SIG-M5 (cell line): ENCODE results near the gene CD300H.
A peak's percentile ranks its signal among the peaks of the same experiment; 100 is the strongest.

Experiments used
- DNase-seq: peaks from one replicate; lab custom pipeline; 2025; lab: John Stamatoyannopoulos, UW

The CD300H gene

DNA sequence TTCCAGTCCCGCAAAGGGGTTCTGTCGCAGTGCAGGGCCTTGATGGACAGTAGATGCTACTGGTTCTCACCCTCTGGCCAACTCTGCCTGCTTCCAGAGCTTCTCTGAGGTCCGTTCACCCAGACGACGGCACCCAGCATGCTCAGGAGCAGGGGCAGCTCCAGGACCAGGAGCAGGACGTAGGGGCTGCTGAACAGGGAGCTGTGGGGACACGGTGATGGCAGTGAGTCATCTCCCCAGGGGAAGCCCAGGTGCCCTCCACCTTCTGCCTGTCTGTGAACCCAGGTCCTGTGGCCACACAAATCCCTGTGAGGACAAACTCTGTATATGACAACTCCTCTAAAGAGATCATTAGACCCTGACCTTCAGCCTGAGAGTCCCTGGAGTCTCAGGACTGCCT lies 18.0 kb downstream of the CD300H start:
- no peak for DNase-seq

DNA sequence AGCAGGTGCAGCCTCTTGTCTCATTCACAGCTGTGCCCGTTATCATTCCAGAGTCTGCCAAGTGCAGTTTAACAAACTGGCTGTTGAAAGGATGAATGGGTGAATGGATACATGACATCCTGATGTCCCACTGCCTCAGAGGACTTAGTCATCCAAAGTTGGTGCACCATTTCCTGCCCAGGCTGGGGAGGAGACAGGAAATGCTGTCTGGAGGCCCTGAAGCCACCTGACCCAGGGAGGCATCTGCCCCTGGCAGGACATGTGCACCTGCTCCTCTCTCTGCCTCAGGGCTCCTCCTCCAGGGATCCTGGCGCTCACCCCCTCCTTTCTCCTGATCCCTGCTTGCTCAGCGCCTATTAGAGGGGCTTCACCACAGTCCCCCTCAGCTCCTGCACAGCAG lies 19.6 kb downstream of the CD300H start:
- no peak for DNase-seq

DNA sequence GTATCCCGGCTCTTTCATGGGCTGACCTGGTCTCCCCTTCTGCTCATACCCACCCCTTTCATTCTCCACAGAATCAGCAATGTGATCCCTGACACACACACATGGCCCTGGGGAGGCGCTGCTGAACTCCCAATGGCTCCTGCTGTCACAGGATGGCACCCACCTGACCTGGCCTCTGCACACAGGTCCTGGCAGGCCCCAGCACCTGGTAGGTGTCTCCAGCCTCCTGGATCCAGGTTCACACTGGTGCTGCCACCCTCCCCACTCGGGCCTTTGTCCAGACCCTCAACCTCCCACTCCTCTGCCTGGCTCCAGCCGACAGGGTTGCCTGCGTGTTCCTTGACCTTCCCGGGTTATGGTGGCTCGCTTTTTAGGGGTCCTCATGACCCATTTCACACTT lies 20.0 kb downstream of the CD300H start:
- no peak for DNase-seq

DNA sequence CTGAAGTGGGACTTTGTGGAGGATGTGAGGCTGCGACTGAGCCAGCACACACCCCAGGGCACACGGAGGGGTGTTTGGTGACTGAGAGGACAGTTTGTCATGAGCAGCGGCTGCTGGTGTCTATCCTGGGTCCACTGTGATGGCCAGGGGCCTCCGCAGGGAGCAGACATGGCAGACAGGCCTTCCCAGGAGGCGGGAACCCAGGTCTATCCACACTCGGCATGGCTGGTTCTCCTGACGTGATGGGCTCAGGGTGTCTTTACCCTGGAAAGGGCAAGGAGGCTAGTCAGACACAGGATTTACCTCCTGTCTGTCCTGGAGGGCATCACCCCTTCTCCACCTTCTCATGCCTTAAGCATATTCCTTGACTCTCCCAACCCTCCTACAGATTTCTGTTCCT lies 20.7 kb downstream of the CD300H start:
- DNase-seq: no peak

DNA sequence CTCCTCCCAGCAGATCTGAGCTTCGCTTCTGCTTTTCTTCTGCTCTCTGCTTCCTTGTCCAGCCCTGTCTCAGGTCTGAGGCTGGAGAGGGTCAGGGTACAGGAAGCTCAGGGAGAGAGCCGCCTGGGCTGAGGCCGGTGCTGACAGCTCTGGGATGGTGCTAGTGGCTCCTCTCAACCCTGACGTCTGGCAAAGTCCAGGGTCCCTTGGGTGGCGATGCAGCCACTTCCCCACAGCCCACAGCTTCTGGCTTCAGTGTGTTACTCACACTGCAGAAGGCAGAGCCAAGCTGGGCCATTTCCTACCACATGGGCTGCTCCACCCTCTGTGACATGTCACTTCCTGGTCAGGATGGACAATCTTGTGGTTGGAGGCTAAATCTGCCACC lies 21.5 kb downstream of the CD300H start, which contains the start of gene CD300C:
Gene CD300C (minus strand): TSS at position 273 of the 388 bp plus-strand sequence. CDS start 333 bp downstream, outside the sequence.
- DNase-seq: no peak

DNA sequence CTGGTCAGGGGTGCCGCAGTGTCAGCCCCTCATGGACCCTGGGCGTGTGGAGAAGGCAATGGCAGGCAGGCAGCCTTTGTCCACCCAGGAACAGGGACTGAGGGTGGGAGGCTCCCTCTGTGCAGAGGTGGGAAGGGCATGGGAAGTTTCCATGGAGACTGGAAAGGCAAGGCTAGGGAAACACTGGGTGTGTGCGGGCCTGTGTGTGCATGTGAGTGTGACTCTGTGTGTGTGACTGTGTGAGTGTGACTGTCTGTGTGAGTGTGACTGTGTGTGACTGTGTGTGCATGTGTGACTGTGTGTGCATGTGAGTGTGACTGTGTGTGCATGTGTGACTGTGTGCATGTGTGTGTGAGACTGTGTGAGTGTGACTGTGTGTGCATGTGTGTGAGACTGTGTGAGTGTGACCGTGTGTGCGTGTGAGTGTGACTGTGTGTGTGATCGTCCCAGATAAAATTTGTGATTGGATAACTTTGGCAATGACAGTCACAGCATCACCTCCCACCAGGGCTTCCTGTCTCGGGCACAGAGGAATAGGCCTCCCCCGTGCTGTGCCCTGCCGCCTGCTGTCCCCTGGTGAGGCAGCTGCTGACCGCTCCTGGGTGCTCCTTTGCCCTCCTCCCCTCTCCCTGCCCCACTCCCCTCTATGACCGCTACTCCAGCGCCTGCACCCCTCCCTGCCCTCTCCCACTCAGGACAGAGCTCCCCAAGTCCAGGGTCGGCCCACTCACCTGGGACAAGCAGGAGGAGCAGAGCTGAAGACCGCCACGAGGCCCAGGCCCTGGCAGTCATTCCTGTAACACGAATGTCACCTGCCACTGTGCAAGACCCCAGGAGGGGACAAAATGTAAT lies 22.1 kb downstream of the CD300H start:
- DNase-seq: no peak

DNA sequence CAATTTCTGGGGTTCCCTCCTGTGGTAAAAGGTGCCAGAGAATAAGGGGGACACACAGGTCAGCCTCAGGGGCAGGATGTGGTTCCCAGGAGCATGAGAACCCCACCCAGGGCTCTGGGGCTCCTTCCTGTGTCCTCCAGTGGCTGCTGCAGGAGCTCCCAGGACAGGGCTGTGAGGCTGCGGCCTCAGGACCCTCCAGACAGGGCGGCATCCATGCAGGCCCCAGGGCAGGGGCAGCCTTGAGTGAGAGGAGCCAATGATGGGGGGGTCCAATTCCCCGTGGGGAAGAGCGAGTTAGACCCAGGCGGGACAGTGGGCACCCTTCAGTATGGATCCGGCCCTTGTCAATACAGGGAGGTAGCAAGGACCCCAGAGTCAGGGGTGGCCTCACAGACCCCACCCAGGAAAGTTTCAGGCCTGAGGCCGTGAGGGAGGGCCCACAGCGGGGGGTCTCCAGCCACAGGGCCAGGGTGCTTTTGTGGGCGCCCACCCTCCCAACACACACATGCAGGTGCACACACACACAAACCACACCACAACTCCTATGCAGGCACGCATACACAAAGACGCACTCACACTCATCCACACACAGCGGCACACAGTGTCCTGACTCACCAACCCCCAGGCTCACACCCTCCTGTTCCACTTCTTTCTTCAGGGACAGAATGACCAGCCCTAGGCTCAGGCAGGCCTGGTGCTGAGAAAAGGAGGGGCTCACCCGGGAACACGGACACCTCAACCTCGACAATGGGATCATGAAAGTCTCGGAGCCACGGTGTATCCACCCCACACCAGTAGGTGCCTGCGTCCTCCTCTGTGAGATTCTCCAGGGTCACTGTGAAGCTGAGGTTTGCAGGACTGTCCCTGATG lies 23.2 kb downstream of the CD300H start:
- no peak for DNase-seq

DNA sequence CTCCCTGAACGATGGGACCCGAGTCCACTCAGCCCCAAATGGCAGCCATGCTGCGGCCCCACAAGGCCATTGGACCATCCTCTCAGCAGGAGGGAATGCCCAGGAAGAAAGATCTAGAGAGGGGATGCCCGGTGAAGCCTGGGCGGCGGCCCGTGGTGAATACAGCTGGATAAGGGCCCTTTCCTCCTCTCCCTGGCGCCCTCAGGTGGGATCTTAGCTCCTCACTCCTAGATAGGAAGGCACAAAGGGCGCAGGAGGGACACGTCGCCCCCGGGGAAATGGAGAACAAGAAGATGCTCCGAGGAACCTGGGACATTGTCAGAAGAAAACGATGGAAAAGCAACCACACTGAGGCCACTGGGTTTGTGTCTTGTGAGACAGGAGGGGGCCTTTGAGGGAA lies 23.9 kb downstream of the CD300H start:
- DNase-seq: no peak

DNA sequence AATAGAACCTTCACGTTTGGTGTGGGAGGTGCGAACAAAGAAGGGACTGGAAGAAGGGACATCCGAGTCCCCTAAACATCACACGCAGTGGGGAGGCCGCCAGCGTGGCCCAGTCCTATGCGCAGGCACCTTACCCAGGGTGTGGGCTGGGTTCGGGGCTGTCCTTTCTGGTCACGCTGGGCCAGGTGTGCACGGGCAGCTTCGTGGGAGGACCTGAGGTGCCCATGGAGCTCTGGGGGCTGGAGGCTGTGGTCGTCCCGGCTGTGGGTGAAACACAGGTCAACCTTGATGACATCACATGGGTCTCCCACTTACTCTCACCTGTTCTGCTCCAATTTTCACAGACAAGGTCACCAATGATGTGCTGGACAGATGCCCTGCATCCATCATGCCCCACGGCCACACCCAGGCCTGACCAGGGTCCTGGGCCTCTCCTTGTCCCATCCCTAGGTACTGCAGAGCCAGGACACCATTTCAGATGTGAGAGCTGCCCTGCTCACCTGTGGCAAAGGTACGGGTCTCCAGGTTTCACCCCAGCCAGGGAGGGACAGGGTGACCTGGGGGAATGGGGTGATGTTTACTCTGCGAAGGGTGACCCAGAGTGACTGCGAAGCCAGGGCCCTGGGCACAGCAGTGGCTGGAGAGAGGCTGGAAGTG lies 24.5 kb downstream of the CD300H start:
- DNase-seq: no peak

DNA sequence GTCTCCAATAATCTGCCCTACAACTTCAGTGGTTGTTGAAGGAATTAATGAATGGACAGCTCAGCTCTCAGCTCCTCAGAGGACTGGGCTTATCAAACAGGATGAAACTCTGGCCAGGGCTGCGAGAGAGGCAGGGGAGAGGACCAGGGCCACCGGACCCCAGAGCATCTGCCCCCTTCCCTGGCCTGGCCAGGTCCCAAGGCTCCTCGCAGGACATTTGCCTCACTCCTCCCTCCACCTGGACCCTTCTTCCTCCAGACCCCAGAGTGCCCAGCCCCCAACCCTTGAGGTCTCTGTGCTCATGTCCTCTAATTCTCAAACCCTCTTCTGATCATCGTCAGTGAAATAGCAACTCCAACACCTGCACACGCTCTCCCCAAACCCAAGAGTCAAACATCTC lies 25.1 kb downstream of the CD300H start:
- DNase-seq: no peak

DNA sequence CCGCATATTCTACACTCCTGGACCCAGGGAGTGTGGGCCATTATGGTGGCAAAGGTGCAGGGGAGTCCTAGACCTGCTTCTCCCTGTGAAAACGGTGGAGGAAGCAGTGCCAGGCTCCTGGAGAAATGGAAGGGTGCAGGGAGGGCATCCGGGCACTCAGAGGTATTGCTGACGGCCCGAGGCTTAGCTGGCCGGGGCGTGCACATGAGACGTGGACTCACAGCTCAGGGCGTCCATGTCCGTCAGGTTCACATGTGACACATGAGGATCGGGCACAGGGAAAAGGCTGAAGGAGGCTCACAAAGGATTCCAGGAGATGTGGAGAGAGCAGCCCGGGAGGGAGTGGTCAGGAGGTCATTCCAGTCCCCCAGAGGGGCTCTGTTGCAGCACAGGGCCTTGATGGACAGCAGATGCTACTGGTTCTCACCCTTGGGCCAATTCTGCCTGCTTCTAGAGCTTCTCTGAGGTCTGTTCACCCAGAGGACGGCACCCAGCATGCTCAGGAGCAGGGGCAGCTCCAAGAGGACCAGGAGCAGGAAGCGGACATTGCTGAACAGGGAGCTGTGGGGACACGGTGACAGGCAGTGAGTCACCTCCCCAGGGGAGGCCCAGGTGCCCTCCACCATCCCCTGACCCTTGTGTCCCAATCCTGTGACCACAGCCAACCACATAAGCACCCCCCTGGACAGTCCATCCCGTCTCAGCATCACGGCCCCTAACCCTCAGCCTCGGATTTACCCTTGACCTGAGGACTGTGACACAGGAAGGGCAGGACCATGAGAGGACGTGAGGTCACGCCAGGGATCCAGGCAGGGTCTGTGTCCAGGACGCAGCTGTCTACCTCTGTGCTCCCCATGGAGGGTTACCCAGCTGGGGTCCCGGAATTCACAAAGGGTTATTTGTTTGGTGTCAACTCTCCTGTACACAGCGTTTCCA lies 25.9 kb downstream of the CD300H start:
- no peak for DNase-seq

DNA sequence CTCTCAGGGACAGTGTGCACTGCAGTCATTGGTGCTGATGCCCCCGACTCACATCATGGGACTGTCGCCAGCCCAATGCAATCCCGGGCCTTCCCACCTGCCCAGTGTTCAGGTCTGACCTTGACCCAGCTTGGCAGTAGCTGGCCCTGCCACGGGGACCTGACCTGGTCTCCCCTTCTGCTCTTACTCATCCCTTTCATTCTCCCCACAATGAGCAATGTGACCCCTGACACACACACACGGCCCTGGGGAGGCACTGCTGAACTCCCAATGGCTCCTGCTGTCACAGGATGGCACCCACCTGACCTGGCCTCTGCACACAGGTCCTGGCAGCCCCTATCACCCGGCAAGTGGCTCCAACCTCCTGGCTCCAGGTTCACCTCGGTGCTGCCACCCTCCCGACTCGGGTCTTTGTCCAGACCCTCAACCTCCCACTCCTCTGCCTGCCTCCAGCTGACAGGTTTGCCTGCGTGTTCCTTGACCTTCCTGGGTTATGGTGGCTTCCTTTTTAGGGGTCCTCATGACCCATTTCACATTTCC lies 28.0 kb downstream of the CD300H start:
- no peak for DNase-seq

DNA sequence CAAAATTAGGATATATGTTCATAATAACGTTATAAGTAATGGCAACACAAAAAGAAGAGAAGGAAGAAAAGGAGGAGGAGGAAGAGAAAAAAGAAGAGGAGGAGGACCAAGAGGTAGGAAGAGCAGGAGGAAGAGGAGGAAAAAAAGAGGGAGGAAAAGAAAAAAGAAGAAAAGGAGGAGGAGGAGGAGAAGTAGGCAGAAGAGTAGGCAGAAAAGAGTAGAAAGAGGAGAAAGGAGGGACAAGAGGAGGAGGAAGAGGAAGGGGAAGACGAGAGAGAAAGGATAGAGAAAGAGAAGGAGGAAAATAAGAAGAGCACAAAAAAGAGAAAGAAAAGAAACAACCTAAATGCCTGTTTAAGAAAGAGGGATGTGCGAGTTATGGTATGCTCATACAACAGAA lies 30.4 kb downstream of the CD300H start:
- no peak for DNase-seq

DNA sequence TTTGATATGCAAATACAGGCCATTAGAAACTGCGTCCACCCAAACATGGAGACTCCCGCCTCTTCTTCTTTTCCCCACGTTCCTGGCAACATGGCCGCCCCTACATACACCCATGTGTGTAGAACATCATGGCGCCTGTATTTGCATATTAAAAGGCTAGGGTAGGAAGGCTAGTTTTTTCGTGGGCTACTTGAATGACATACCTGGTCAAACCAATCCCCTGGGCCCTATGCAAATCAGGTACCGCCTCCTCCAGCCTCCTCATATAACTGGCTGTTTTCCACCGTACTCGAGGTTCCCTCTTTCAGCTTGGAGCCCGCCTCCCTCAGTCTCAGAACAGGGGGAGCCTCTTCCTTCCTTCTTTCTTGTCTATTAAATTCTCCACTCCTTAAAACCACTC lies 35.2 kb downstream of the CD300H start:
- peak; percentile 98 for DNase-seq

DNA sequence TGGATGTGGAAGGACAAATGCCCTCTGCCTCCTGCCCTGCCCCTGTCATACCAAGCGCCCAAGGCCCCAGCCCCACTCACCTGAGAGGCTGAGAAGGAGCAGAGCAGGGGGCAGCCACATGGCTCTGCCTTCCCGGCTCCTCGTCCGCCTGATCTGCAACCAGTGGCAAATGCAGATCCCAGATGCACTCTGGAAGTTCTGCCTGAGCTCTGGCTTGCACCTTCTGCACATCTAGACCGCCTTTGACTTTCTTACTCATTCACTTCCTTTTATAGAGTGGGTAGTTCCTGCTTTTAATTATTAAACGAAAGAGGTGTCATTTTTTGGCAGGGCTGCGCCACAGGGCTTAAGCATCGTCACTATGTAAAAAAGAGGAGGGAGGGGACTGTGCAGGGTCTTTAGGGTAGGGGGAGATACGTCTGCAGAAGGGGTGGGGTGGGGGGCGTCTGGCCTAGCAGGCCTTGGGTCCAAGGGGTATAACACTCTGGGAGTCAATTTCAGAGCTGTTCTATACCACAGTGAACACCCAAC lies 36.0 kb downstream of the CD300H start, which contains the start of gene CD300LB:
Gene CD300LB (minus strand): TSS at position 245 of the 531 bp plus-strand sequence. CDS start 125 bp downstream, at position 120.
- DNase-seq: no peak

DNA sequence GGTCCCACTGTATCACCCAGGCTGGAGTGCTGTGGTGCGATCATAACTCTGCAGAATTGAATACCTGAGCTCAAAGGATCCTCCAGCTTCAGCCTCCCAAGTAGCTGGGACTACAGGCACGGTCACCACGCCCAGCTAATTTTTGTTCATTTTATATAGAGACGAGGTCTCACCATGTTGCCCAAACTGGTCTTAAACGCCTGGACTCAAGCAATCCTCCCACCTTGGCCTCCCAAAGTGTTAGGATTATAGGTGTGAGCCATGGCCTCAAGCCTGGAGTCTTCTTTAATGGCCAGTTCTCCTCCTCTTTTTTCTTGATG lies 36.5 kb downstream of the CD300H start:
- no peak for DNase-seq

DNA sequence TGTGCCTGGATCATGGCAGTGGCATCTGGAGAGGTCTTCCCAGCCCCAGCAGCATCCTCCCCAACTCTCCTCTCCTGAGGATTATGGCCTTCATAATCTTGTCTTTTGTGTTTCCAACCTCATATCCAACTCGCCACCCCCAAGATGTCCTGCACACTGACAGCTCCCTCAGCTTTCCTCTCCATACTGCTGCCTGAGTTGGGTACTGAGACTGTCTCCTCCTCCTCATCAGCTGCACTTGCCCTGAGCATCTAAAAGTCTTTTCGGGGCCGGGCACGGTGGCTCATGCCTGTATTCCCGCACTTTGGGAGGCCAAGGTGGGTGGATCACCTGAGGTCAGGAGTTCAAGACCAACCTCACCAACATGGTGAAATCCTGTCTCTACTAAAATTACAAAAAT lies 38.1 kb downstream of the CD300H start:
- DNase-seq: no peak

DNA sequence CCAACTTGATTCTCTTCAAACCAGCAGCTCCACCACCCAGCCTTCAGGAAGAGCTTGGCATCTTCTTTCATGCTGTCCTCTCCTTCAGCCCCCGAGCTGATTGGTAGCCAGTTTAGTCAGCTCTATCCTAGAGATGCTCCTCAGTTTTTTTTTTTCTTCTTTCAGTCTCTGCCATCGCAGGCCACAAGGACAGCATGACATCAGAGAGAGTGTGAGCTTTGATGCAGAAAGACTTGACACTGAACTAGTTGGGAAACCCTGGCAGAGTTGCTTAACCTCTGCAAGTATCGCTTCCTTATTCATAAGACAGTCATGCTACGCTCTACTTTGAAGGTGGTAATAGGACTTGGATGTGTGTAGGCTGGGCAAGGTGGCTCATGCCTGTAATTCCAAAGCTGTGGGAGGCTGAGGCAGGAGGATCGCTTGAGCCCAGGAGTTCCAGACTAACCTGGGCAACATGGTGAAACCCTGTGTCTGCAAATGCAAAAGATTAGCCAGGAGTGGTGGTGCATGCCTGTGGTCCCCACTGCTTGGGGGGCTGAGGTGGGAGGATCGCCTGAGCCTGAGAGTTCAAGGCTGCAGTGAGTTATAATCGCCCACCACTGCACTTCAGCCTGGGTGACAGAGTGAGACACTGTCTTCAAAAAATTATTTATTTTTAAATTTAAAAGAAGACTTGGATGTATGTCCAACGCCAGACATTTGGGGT lies 38.7 kb downstream of the CD300H start:
- peak; percentile 99 for DNase-seq

DNA sequence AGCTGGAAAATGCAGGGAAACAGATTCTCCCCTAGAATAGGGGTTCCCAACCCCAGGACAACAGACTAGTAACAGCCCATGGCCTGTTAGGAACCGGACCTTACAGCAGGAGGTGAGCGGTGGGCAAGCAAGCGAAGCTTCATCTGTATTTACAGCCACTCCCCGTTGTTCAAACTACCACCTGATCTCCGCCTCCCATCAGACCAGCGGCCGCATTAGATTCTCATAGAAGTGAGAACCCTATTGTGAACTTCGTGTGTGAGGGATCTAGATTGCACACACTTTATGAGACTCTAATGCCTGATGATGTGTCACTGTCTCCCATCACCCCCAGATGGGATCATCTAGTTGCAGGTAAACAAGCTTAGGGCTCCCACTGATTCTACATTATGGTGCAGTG lies 39.6 kb downstream of the CD300H start:
- DNase-seq: no peak

DNA sequence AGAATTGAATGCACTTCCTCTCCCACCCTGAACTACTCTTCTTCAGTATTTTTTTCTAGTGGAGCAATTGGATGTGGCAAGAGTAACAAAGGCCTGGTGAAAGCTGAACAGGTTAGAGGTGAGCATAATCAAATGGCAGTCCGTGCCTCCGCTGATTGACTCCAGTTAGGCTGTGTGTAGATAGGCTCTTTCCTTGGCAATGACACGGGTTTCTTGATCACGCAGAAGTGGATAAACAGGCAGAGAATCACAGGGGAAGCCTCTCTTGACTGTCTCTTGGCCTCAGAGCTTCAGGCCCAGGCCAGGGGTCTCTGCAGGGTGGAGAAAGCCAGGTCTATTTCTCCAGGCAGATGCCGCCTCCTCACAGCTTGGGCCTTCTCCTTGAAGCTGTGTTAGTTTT lies 40.2 kb downstream of the CD300H start:
- no peak for DNase-seq
